ENCODE measurements around the gene NUDC. TPM values are rescaled to one million over a fixed set of nuclear protein-coding genes. Genes with fewer than 3 reads are reported as not detected.

The NUDC gene
- total and polyA plus RNA-seq, 9 of the 15 experiments (the other 6 are each of a cell fraction or from before 2014, with no cell fraction given): 9.8 to 234 (median 149) TPM

DNA sequence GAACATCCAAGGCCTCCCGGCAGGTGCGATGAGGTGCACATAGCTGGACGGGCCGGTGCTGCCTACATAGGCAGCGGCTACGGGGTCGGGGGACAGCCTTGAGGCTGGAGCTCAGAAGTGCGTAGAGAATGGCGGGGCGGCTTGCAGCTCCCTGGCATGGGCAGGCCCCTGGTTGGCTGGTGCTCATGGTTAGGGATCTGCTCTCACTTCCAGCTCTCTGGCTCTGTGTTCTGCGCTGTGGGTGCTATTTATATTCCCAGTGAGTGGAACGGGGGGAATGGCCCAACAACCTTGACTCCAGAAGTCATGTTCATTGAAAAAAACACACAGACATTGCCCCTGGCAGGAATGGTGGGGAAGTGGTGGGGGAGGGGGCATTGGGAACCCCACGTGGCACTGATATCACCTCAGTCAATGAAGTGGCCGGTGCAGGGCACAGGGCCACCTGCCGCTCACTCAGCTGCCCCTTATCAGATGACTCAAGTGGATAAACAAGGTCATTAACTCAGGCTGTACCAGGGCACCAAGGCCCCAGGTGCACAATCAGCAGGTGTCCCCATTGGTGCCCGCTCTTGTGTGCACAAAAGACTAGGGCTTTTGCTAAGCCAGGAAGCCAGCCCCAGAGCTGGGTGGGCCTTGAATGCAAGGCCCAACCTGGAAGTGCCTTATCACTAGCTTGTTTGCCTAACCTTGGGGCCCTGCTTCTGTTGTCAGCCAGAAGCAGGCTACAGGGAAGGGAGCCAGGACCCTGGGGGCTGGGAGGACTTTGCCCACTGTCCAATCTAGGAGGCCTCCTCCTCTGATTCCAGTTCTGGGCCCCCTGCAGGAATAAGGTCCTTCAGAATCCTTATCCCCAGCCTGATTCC, 7.6 kb upstream of the NUDC start, which contains the start of gene NR0B2 (continued):
- TF ChIP-seq ETV6 (IDR thresholded peaks at IDR 0.05; ENCODE audit: borderline replicate concordance in 1 of 2, low read depth in 2 of 2, low read length in 1 of 2) (no peak), ETV6 (CRISPR knock-in tag; IDR thresholded peaks at IDR 0.05; ENCODE audit: borderline replicate concordance) (no peak), HDAC3 (IDR thresholded peaks at IDR 0.05; ENCODE audit: borderline replicate concordance, partially characterized antibody) (no peak), DPF2 (IDR thresholded peaks at IDR 0.05) (peak; percentile 69; the same call in 1 of the 2 replicates), SMC3 (conservative IDR thresholded peaks at IDR 0.05; ENCODE audit: insufficient read depth, low read depth, low read length) (no peak), SMARCA5 (IDR thresholded peaks at IDR 0.05) (no peak), ATF1 (CRISPR knock-in tag; IDR thresholded peaks at IDR 0.05) (no peak), ATF1 (tag; IDR thresholded peaks at IDR 0.05) (peak; percentile 48; the same call in 1 of the 2 replicates), ZSCAN29 (IDR thresholded peaks at IDR 0.05) (no peak), ZNF24 (IDR thresholded peaks at IDR 0.05) (no peak), MYC (IDR thresholded peaks at IDR 0.05; ENCODE audit: low read depth, low read length) (peak; percentile 11; the same call in 1 of the 2 replicates), MYC (CRISPR knock-in tag; IDR thresholded peaks at IDR 0.05; ENCODE audit: borderline replicate concordance, low read depth) (no peak), HDAC6 (IDR thresholded peaks at IDR 0.05; ENCODE audit: low read depth, low read length) (no peak), CHD2 (IDR thresholded peaks at IDR 0.05; ENCODE audit: low read depth, low read length) (no peak), U2AF2 (optimal IDR thresholded peaks at IDR 0.05; ENCODE audit: low read depth, low read length) (no peak), ESRRA (IDR thresholded peaks at IDR 0.05; ENCODE audit: borderline replicate concordance, low read depth) (peak; percentile 74), RFX1 (IDR thresholded peaks at IDR 0.05) (no peak), PHB (CRISPR knock-in tag; IDR thresholded peaks at IDR 0.05) (no peak), ZNF561 (CRISPR knock-in tag; conservative IDR thresholded peaks at IDR 0.05) (no peak), HNRNPUL1 (IDR thresholded peaks at IDR 0.05; ENCODE audit: low read length) (no peak), TAF1 (IDR thresholded peaks at IDR 0.05; ENCODE audit: control insufficient read depth, extremely low read depth, insufficient read depth, low read length, severe bottlenecking) (no peak)
- TF ChIP-seq, protein P1, sequence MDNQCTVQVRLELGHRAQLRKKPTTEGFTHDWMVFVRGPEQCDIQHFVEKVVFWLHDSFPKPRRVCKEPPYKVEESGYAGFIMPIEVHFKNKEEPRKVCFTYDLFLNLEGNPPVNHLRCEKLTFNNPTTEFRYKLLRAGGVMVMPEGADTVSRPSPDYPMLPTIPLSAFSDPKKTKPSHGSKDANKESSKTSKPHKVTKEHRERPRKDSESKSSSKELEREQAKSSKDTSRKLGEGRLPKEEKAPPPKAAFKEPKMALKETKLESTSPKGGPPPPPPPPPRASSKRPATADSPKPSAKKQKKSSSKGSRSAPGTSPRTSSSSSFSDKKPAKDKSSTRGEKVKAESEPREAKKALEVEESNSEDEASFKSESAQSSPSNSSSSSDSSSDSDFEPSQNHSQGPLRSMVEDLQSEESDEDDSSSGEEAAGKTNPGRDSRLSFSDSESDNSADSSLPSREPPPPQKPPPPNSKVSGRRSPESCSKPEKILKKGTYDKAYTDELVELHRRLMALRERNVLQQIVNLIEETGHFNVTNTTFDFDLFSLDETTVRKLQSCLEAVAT (IDR thresholded peaks at IDR 0.05): no peak
- TF ChIP-seq, protein P2, sequence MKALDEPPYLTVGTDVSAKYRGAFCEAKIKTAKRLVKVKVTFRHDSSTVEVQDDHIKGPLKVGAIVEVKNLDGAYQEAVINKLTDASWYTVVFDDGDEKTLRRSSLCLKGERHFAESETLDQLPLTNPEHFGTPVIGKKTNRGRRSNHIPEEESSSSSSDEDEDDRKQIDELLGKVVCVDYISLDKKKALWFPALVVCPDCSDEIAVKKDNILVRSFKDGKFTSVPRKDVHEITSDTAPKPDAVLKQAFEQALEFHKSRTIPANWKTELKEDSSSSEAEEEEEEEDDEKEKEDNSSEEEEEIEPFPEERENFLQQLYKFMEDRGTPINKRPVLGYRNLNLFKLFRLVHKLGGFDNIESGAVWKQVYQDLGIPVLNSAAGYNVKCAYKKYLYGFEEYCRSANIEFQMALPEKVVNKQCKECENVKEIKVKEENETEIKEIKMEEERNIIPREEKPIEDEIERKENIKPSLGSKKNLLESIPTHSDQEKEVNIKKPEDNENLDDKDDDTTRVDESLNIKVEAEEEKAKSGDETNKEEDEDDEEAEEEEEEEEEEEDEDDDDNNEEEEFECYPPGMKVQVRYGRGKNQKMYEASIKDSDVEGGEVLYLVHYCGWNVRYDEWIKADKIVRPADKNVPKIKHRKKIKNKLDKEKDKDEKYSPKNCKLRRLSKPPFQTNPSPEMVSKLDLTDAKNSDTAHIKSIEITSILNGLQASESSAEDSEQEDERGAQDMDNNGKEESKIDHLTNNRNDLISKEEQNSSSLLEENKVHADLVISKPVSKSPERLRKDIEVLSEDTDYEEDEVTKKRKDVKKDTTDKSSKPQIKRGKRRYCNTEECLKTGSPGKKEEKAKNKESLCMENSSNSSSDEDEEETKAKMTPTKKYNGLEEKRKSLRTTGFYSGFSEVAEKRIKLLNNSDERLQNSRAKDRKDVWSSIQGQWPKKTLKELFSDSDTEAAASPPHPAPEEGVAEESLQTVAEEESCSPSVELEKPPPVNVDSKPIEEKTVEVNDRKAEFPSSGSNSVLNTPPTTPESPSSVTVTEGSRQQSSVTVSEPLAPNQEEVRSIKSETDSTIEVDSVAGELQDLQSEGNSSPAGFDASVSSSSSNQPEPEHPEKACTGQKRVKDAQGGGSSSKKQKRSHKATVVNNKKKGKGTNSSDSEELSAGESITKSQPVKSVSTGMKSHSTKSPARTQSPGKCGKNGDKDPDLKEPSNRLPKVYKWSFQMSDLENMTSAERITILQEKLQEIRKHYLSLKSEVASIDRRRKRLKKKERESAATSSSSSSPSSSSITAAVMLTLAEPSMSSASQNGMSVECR (CRISPR knock-in tag; IDR thresholded peaks at IDR 0.05): no peak
- TF ChIP-seq, protein P3, sequence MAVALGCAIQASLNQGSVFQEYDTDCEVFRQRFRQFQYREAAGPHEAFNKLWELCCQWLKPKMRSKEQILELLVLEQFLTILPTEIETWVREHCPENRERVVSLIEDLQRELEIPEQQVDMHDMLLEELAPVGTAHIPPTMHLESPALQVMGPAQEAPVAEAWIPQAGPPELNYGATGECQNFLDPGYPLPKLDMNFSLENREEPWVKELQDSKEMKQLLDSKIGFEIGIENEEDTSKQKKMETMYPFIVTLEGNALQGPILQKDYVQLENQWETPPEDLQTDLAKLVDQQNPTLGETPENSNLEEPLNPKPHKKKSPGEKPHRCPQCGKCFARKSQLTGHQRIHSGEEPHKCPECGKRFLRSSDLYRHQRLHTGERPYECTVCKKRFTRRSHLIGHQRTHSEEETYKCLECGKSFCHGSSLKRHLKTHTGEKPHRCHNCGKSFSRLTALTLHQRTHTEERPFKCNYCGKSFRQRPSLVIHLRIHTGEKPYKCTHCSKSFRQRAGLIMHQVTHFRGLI (CRISPR knock-in tag; IDR thresholded peaks at IDR 0.05): no peak
